Calu3 (cell line): Measurements from ENCODE around the gene MLLT3. TPM values are rescaled to one million over a fixed set of nuclear protein-coding genes. Genes with fewer than 3 reads are reported as not detected.

ENCODE experiments used
- BruUV-seq: library from RNA; stranded (reverse); fragments of 400-500 nt; replicated peaks from 2 replicates; lab custom pipeline; 2021; lab: Mats Ljungman, UMichigan
- CTCF ChIA-PET: fragments of 300-600 bp; sonication (Branson Sonifier 250); formaldehyde crosslinking; loops from one replicate; lab custom pipeline; 2022; ENCODE audit warnings: antibody characterized with exemption; lab: Charles Lee
- DNase-seq: peaks from one replicate; pipeline ENCODE4 v3.0.0; 2022
- H3K27ac Mint-ChIP-seq: one replicate; pipeline ENCODE4 v1.8.0; 2022; ENCODE audit warnings: mixed read lengths; ENCODE audit not compliant: unreplicated experiment
- H3K27me3 Mint-ChIP-seq: one replicate; pipeline ENCODE4 v1.8.0; 2022; ENCODE audit warnings: mixed read lengths; ENCODE audit not compliant: unreplicated experiment
- H3K36me3 Mint-ChIP-seq: one replicate; pipeline ENCODE4 v1.8.0; 2022; ENCODE audit warnings: mild to moderate bottlenecking, moderate library complexity, mixed read lengths; ENCODE audit not compliant: insufficient read depth, unreplicated experiment
- H3K4me1 Mint-ChIP-seq: one replicate; pipeline ENCODE4 v1.8.0; 2022; ENCODE audit warnings: mild to moderate bottlenecking, low read depth, mixed read lengths; ENCODE audit not compliant: unreplicated experiment
- H3K4me3 Mint-ChIP-seq: one replicate; pipeline ENCODE4 v1.8.0; 2022; ENCODE audit warnings: mild to moderate bottlenecking, low read depth, moderate library complexity, mixed read lengths; ENCODE audit not compliant: unreplicated experiment
- H3K9me3 Mint-ChIP-seq: one replicate; pipeline ENCODE4 v1.8.0; 2022; ENCODE audit warnings: low read depth, mixed read lengths; ENCODE audit not compliant: unreplicated experiment
- intact Hi-C: fragments of 100-400 bp; cut with micrococcal nuclease; formaldehyde crosslinking; loops from one replicate; pipeline ENCODE4 v1.10.0; 2022; ENCODE audit not compliant: unreplicated experiment
- total RNA-seq: library from RNA; stranded (reverse); gene quantifications from 2 replicates; pipeline ENCODE4 v1.2.3, GENCODE V29; 2022
- TF ChIP-seq, protein P1 (sequence below): fragments of 200-600 bp; IDR thresholded peaks from one replicate; pipeline ENCODE4 v1.8.0; 2022; ENCODE audit warnings: antibody characterized with exemption; ENCODE audit not compliant: unreplicated experiment

MLLT3 gene
- total RNA-seq, 1 experiment from 2014 or later = 23.1 TPM

DNA sequence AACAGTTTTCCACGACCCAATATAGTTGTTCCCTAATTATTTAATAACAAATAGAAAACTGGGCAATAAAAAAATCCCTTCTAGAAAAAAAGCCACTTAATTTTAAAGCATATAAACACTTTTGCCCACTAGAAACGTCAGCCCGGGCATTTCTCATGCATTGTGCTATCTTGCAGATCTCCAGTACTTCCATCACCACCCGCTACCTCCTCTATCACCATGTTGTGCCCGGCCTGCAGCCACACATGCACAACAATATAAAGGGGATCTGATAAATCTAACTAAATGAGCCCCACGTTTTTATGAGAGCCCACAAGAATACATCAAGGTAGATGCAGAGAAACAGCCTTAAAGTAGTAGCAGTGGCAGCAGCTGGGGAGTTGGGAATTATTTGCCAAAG, 272.7 kb downstream of the MLLT3 start:
- Mint-ChIP-seq H3K4me3 (no peak overlapping the region), H3K36me3 (no peaks in the 10 kb centered on the region), H3K27ac (no peak overlapping the region), H3K4me1 (no peaks in the 10 kb centered on the region), H3K27me3 (no peaks in the 10 kb centered on the region), H3K9me3 (no peaks in the 10 kb centered on the region)
- CTCF ChIA-PET = no interaction called here
- intact Hi-C loops = no loop called here
- no peak for DNase-seq
- TF ChIP-seq, protein P1, sequence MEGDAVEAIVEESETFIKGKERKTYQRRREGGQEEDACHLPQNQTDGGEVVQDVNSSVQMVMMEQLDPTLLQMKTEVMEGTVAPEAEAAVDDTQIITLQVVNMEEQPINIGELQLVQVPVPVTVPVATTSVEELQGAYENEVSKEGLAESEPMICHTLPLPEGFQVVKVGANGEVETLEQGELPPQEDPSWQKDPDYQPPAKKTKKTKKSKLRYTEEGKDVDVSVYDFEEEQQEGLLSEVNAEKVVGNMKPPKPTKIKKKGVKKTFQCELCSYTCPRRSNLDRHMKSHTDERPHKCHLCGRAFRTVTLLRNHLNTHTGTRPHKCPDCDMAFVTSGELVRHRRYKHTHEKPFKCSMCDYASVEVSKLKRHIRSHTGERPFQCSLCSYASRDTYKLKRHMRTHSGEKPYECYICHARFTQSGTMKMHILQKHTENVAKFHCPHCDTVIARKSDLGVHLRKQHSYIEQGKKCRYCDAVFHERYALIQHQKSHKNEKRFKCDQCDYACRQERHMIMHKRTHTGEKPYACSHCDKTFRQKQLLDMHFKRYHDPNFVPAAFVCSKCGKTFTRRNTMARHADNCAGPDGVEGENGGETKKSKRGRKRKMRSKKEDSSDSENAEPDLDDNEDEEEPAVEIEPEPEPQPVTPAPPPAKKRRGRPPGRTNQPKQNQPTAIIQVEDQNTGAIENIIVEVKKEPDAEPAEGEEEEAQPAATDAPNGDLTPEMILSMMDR = no peak
- BruUV-seq = no TSS peak

GRCh38 chr9:20343325-20343724, 279.0 kb downstream of the MLLT3 start:
- H3K36me3 Mint-ChIP-seq = no peaks in the 10 kb centered on the region
- TF ChIP-seq, protein P1 = no peak
- no peak overlapping the region for H3K4me3 Mint-ChIP-seq
- H3K4me1 Mint-ChIP-seq = no peaks in the 10 kb centered on the region
- BruUV-seq = no TSS peak
- H3K27ac Mint-ChIP-seq = no peak overlapping the region
- CTCF ChIA-PET = no interaction called here
- DNase-seq = no peak
- intact Hi-C loops = no loop called here
- no peaks in the 10 kb centered on the region for H3K27me3 Mint-ChIP-seq
- H3K9me3 Mint-ChIP-seq = no peaks in the 10 kb centered on the region

DNA sequence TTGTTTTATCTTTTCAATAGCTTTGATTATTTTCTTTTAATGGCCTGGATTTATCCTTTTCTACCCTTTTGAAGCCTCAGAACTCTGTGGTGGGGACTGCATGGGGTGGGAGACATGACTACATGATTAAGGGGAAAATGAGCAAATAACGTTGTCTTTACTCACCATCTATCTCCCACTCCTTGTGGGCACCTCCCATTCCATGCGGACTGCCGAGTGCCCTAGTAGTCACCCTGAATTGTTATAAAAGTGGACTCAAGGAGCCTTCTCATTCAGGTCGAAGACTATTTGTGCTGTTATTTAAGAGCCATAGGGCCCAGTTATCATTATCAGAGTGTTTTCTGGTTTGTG, 281.8 kb downstream of the MLLT3 start:
- TF ChIP-seq, protein P1 = no peak
- Mint-ChIP-seq H3K4me1 (no peaks in the 10 kb centered on the region), H3K9me3 (no peaks in the 10 kb centered on the region), H3K27me3 (no peaks in the 10 kb centered on the region), H3K4me3 (no peak overlapping the region), H3K36me3 (no peaks in the 10 kb centered on the region), H3K27ac (no peak overlapping the region)
- DNase-seq = no peak
- CTCF ChIA-PET = no interaction called here
- BruUV-seq = no TSS peak
- intact Hi-C loops = no loop called here

GRCh38 chr9:20335668-20336332, 286.5 kb downstream of the MLLT3 start:
- H3K9me3 Mint-ChIP-seq = no peaks in the 10 kb centered on the region
- H3K36me3 Mint-ChIP-seq = no peaks in the 10 kb centered on the region
- CTCF ChIA-PET = no interaction called here
- H3K4me3 Mint-ChIP-seq = no peak overlapping the region
- no peaks in the 10 kb centered on the region for H3K27me3 Mint-ChIP-seq
- no peaks in the 10 kb centered on the region for H3K4me1 Mint-ChIP-seq
- TF ChIP-seq, protein P1 = no peak
- no peak for DNase-seq
- intact Hi-C loops = no loop called here
- H3K27ac Mint-ChIP-seq = no peak overlapping the region
- no TSS peak for BruUV-seq
